Measurements from ENCODE around the gene RFC1. TPM values are rescaled to one million over a fixed set of nuclear protein-coding genes. Genes with fewer than 3 reads are reported as not detected.
"Not testable (repeated sequence)": the region's sequence is repeated elsewhere in the genome, so short reads cannot be mapped to it uniquely, and the experiment has no call there.

The RFC1 gene, protein sequence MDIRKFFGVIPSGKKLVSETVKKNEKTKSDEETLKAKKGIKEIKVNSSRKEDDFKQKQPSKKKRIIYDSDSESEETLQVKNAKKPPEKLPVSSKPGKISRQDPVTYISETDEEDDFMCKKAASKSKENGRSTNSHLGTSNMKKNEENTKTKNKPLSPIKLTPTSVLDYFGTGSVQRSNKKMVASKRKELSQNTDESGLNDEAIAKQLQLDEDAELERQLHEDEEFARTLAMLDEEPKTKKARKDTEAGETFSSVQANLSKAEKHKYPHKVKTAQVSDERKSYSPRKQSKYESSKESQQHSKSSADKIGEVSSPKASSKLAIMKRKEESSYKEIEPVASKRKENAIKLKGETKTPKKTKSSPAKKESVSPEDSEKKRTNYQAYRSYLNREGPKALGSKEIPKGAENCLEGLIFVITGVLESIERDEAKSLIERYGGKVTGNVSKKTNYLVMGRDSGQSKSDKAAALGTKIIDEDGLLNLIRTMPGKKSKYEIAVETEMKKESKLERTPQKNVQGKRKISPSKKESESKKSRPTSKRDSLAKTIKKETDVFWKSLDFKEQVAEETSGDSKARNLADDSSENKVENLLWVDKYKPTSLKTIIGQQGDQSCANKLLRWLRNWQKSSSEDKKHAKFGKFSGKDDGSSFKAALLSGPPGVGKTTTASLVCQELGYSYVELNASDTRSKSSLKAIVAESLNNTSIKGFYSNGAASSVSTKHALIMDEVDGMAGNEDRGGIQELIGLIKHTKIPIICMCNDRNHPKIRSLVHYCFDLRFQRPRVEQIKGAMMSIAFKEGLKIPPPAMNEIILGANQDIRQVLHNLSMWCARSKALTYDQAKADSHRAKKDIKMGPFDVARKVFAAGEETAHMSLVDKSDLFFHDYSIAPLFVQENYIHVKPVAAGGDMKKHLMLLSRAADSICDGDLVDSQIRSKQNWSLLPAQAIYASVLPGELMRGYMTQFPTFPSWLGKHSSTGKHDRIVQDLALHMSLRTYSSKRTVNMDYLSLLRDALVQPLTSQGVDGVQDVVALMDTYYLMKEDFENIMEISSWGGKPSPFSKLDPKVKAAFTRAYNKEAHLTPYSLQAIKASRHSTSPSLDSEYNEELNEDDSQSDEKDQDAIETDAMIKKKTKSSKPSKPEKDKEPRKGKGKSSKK
- 10 to 100 TPM; 17.5 to 29.7 (median 24.6) TPM for total RNA-seq
- long read RNA-seq, partial matches to known transcripts: 6 of 7 reads
- long read RNA-seq, other reads (novel, unspliced or antisense): 1 of 7 reads

DNA sequence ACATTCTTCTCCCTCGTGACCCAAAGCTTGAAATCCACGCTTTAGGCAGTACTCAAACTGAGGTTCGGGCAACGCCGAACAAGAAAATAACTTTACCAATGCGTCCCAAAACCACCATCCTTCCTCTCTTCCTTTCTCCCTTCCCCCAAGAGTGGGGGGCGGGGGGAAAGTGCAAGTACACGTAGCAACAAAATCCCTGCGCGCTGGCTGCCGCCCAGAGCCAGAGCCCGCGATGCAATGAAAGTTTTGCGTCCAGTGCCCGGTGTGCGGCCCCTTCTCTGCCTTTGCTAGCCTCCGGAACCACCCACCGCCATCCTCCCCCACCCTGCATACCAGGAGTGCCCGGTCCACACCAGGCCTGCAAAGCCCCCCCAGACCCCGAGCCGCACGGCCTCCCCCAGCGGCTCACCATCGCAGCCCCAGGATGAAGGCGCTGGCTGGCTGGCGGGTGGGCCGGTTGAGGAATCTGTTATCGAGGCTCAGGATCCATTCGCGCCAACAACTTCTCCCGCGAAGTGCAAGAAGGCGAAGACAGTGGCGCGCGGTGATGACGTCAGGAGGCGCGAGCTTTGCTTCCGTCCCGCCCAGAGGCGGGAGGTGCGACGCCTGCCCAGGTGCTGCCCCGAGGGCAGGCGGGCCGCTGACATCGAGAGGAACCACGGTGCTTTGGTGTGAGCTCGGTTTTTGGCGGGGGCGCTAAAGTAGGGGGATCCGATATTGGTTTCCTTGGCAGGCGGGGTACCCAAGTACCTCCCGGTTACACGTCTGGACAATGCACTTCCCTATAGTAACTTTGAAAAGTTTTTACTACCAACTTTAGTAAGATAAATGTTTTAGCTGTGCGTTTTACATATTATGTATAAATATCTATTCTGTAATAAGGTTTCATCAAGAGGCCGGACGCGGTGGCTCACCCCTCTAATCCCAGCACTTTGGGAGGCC is at the start of gene RFC1:
RFC1 (minus strand) TSS at position 533 of the 942 bp plus-strand sequence; CDS start at position 412, 121 bp downstream.
- intact Hi-C loops (cut with DNase I): no loop called here

DNA sequence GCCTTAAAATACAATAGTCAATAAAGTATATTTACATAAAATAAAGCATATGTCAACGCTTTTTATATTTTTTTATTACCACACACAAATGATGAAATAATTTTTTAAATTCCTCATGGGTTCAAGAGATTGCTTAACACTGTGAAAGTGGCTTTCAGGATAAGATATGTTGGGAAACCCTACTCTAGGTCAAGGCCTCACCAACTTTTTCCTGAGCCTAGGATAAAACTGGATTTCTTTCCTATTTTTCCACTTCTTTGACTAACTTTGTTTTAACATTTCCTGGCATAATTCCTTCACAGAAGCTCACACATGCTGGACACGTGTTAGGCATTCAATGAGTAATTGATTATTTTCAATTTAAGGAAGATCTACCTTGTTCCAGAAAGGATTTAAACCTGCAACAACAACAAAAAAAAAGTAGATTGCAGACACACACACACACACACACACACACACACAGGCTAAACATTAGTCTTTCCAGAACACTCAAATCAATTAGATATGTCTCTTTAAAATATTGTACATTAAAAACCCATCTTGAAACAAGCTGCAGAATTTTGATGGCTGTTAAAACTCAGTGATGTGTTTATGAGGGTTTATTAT is 49.6 kb upstream of the RFC1 start:
- H3K27ac ChIP-seq: peak overlapping the region; percentile 13 to 94 (median 90)
- intact Hi-C loops (cut with DNase I): no loop called here
- H3K9me3 ChIP-seq: no peaks in the 10 kb centered on the region
- 11% methylated on average over 2 of the region's 2 CpGs for WGBS (ENCODE audit: insufficient coverage, low coverage, low lambda C conversion rate, missing lambda C conversion rate)
- no peaks in the 10 kb centered on the region for H3K27me3 ChIP-seq
- peak in 3 of 4 donors; percentile 6 to 52 (median 7) for ATAC-seq
- TF ChIP-seq, protein P1, sequence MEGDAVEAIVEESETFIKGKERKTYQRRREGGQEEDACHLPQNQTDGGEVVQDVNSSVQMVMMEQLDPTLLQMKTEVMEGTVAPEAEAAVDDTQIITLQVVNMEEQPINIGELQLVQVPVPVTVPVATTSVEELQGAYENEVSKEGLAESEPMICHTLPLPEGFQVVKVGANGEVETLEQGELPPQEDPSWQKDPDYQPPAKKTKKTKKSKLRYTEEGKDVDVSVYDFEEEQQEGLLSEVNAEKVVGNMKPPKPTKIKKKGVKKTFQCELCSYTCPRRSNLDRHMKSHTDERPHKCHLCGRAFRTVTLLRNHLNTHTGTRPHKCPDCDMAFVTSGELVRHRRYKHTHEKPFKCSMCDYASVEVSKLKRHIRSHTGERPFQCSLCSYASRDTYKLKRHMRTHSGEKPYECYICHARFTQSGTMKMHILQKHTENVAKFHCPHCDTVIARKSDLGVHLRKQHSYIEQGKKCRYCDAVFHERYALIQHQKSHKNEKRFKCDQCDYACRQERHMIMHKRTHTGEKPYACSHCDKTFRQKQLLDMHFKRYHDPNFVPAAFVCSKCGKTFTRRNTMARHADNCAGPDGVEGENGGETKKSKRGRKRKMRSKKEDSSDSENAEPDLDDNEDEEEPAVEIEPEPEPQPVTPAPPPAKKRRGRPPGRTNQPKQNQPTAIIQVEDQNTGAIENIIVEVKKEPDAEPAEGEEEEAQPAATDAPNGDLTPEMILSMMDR (IDR thresholded peaks at IDR 0.05): no peak
- TF ChIP-seq POLR2A (IDR thresholded peaks at IDR 0.05): no peak
- H3K36me3 ChIP-seq: no peaks in the 10 kb centered on the region
- H3K4me3 ChIP-seq: no peak overlapping the region
- DNase-seq: no peak
- peaks cover 0 to 39% (median 6%) of the 10 kb centered on the region in 4 donors for H3K4me1 ChIP-seq

More for the DNA sequence above, at the start of gene RFC1:
- H3K4me3 ChIP-seq: peak within 1 kb of the TSS; percentile 91 to 96 (median 92)
- H3K36me3 ChIP-seq: no peaks in the 10 kb centered on the region
- DNase-seq (peak; percentile 95), ATAC-seq (peak; percentile 91 to 93 (median 92))
- peaks cover 0 to 16% (median 4%) of the 10 kb centered on the region in 4 donors for H3K4me1 ChIP-seq
- peak within 1 kb of the TSS; percentile 83 to 97 (median 84) for H3K27ac ChIP-seq
- no peaks in the 10 kb centered on the region for H3K27me3 ChIP-seq
- H3K9me3 ChIP-seq: no peaks in the 10 kb centered on the region
- WGBS (ENCODE audit: insufficient coverage, low coverage, low lambda C conversion rate, missing lambda C conversion rate): 2% methylated on average over 26 of the region's 60 CpGs
- TF ChIP-seq, protein P1 (IDR thresholded peaks at IDR 0.05): no peak
- peak; percentile 81 for TF ChIP-seq POLR2A (IDR thresholded peaks at IDR 0.05)

DNA sequence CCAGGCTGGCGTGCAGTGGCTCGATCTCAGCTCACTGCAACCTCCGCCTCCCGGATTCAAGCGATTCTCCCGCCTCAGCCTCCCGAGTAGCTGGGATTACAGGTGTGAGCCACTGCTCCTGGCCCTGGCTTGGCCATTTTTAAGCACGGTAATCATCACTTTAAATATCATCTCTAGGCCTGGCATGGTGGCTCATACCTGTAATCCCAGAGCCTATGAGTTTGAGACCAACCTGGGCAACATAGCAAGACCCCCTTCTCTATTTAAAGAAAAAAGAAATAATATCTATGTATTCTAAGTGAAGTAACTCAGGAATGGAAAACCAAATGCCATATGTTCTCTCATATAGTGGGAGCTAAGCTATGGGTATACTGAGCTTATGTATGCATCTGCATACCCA is 45.4 kb upstream of the RFC1 start:
- H3K9me3 ChIP-seq; H3K27me3 ChIP-seq; H3K36me3 ChIP-seq; intact Hi-C loops (cut with DNase I); ATAC-seq; DNase-seq: not testable (repeated sequence)
- H3K4me3 ChIP-seq: peak overlapping the region in 2 of 3 donors; percentile 50 to 62
- WGBS (ENCODE audit: insufficient coverage, low coverage, low lambda C conversion rate, missing lambda C conversion rate): 44% methylated on average over 8 of the region's 8 CpGs
- peaks cover 0 to 24% (median 6%) of the 10 kb centered on the region in 4 donors for H3K4me1 ChIP-seq
- H3K27ac ChIP-seq: peak overlapping the region; percentile 71 to 94 (median 90)

DNA sequence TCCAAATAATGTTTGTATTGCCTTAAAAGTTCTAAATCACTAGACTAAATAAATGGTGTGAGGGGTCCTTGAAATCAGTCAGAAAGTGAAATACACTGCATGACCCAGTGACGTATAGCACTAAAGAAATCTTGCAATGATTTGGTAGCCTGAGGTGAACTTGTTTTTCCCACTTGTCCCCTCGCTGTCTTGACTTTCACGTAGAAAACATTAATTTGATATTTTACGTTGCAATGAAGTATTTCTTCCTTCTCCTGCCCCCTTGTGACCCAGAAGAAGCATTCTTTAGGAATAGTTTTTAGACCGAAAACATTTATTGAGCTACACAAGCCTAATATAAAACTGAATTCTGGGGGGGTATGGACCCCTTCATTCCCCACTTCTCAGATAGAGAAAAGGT is 44.3 kb upstream of the RFC1 start:
- ATAC-seq (peak in 3 of 4 donors; percentile 6 to 17 (median 7)), DNase-seq (no peak)
- peak overlapping the region; percentile 29 to 62 (median 50) for H3K4me3 ChIP-seq
- TF ChIP-seq, protein P1 (IDR thresholded peaks at IDR 0.05): peak in 3 of 4 donors; percentile 10 to 21 (median 16)
- no peak for TF ChIP-seq POLR2A (IDR thresholded peaks at IDR 0.05)
- WGBS (ENCODE audit: insufficient coverage, low coverage, low lambda C conversion rate, missing lambda C conversion rate): 5% methylated on average over 5 of the region's 5 CpGs
- peaks cover 0 to 17% (median 5%) of the 10 kb centered on the region in 4 donors for H3K4me1 ChIP-seq
- H3K36me3 ChIP-seq: no peaks in the 10 kb centered on the region
- no peaks in the 10 kb centered on the region for H3K27me3 ChIP-seq
- intact Hi-C loops (cut with DNase I): no loop called here
- H3K9me3 ChIP-seq: no peaks in the 10 kb centered on the region
- H3K27ac ChIP-seq: peak overlapping the region; percentile 71 to 94 (median 90)
